ENCODE results near the gene CADPS2. TPM values are rescaled to one million over a fixed set of nuclear protein-coding genes. Genes with fewer than 3 reads are reported as not detected.
A peak's percentile ranks its signal among the peaks of the same experiment; 100 is the strongest.

CADPS2 gene
- total and polyA plus RNA-seq, 4 donors = 5.9 to 23.8 (median 11.0) TPM

DNA sequence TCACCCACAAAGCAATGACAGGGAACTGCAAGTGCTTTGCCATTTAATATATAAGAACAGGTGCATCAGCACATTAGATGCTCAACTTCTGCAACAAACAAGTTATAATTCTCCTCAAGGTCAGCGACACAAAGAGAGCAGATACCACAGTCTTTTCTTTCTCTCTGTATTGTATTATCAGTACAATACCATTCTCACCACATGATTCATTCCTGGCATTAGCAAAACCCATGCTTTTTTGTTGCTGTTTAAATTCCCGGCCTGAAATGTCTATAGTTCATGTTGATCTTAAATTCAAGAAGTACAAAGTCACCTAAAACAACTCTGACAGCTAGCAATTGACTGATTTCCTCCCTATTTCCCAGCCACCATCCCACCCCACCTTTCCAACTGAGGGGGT lies 469.9 kb downstream of the CADPS2 start:
- H3K4me1 ChIP-seq (ENCODE audit: control insufficient read depth in 1 of 2, insufficient read depth in 2 of 2, low read length in 2 of 2) = no peaks in the 10 kb centered on the region
- H3K9me3 ChIP-seq (ENCODE audit: control insufficient read depth, low read length) = no peaks in the 10 kb centered on the region
- no peak overlapping the region for H3K27ac ChIP-seq (ENCODE audit: low read depth in 1 of 2, low read length in 2 of 2)
- no peaks in the 10 kb centered on the region for H3K27me3 ChIP-seq (ENCODE audit: control insufficient read depth in 1 of 2, insufficient read depth in 2 of 2, low read length in 1 of 2)
- H3K36me3 ChIP-seq (ENCODE audit: control insufficient read depth in 1 of 2, insufficient read depth in 2 of 2, low read length in 1 of 2) = no peaks in the 10 kb centered on the region
- intact Hi-C loops (cut with DNase I) = no loop called here
- no peak for ATAC-seq (ENCODE audit: low FRiP score)
- no peak overlapping the region for H3K4me3 ChIP-seq (ENCODE audit: low read length in 2 of 2)
- DNase-seq = no peak
- 43 to 44% methylated on average over 2 of the region's 2 CpGs for WGBS, 2 donors

GRCh38 chr7:122415510-122415909 lies 470.8 kb downstream of the CADPS2 start:
- H3K4me1 ChIP-seq (ENCODE audit: control insufficient read depth in 1 of 2, insufficient read depth in 2 of 2, low read length in 2 of 2) = no peaks in the 10 kb centered on the region
- no peak overlapping the region for H3K4me3 ChIP-seq (ENCODE audit: low read length in 2 of 2)
- H3K27me3 ChIP-seq (ENCODE audit: control insufficient read depth in 1 of 2, insufficient read depth in 2 of 2, low read length in 1 of 2) = no peaks in the 10 kb centered on the region
- 29 to 56% methylated on average over 1 of the region's 1 CpG for WGBS, 2 donors
- DNase-seq (no peak), ATAC-seq (ENCODE audit: low FRiP score) (no peak)
- intact Hi-C loops (cut with DNase I) = no loop called here
- no peak overlapping the region for H3K27ac ChIP-seq (ENCODE audit: low read depth in 1 of 2, low read length in 2 of 2)
- H3K36me3 ChIP-seq (ENCODE audit: control insufficient read depth in 1 of 2, insufficient read depth in 2 of 2, low read length in 1 of 2) = no peaks in the 10 kb centered on the region
- H3K9me3 ChIP-seq (ENCODE audit: control insufficient read depth, low read length) = no peaks in the 10 kb centered on the region

GRCh38 chr7:122413339-122413738 lies 472.9 kb downstream of the CADPS2 start:
- no peaks in the 10 kb centered on the region for H3K4me1 ChIP-seq (ENCODE audit: control insufficient read depth in 1 of 2, insufficient read depth in 2 of 2, low read length in 2 of 2)
- no peak overlapping the region for H3K4me3 ChIP-seq (ENCODE audit: low read length in 2 of 2)
- DNase-seq = no peak
- WGBS, 2 donors = 46 to 77% methylated on average over 1 of the region's 1 CpG
- no peak overlapping the region for H3K27ac ChIP-seq (ENCODE audit: low read depth in 1 of 2, low read length in 2 of 2)
- intact Hi-C loops (cut with DNase I) = no loop called here
- no peaks in the 10 kb centered on the region for H3K9me3 ChIP-seq (ENCODE audit: control insufficient read depth, low read length)
- ATAC-seq (ENCODE audit: low FRiP score) = no peak
- H3K27me3 ChIP-seq (ENCODE audit: control insufficient read depth in 1 of 2, insufficient read depth in 2 of 2, low read length in 1 of 2) = no peaks in the 10 kb centered on the region
- H3K36me3 ChIP-seq (ENCODE audit: control insufficient read depth in 1 of 2, insufficient read depth in 2 of 2, low read length in 1 of 2) = no peaks in the 10 kb centered on the region

GRCh38 chr7:122412883-122413282 lies 473.4 kb downstream of the CADPS2 start:
- no peaks in the 10 kb centered on the region for H3K36me3 ChIP-seq (ENCODE audit: control insufficient read depth in 1 of 2, insufficient read depth in 2 of 2, low read length in 1 of 2)
- intact Hi-C loops (cut with DNase I) = no loop called here
- DNase-seq (no peak), ATAC-seq (ENCODE audit: low FRiP score) (peak; percentile 44)
- 75 to 83% methylated on average over 1 of the region's 1 CpG for WGBS, 2 donors
- H3K4me1 ChIP-seq (ENCODE audit: control insufficient read depth in 1 of 2, insufficient read depth in 2 of 2, low read length in 2 of 2) = no peaks in the 10 kb centered on the region
- no peaks in the 10 kb centered on the region for H3K27me3 ChIP-seq (ENCODE audit: control insufficient read depth in 1 of 2, insufficient read depth in 2 of 2, low read length in 1 of 2)
- no peaks in the 10 kb centered on the region for H3K9me3 ChIP-seq (ENCODE audit: control insufficient read depth, low read length)
- H3K27ac ChIP-seq (ENCODE audit: low read depth in 1 of 2, low read length in 2 of 2) = no peak overlapping the region
- no peak overlapping the region for H3K4me3 ChIP-seq (ENCODE audit: low read length in 2 of 2)

- Histone ChIP-seq H3K4me3 (ENCODE audit: low read length in 2 of 2) (no peak overlapping the region), H3K27ac (ENCODE audit: low read depth in 1 of 2, low read length in 2 of 2) (no peak overlapping the region), H3K9me3 (ENCODE audit: control insufficient read depth, low read length) (no peaks in the 10 kb centered on the region), H3K36me3 (ENCODE audit: control insufficient read depth in 1 of 2, insufficient read depth in 2 of 2, low read length in 1 of 2) (no peaks in the 10 kb centered on the region), H3K4me1 (ENCODE audit: control insufficient read depth in 1 of 2, insufficient read depth in 2 of 2, low read length in 2 of 2) (no peaks in the 10 kb centered on the region), H3K27me3 (ENCODE audit: control insufficient read depth in 1 of 2, insufficient read depth in 2 of 2, low read length in 1 of 2) (no peaks in the 10 kb centered on the region)
- peak; percentile 19 for ATAC-seq (ENCODE audit: low FRiP score)
- WGBS, 2 donors = 27 to 36% methylated on average over 6 of the region's 6 CpGs
- no peak for DNase-seq
- intact Hi-C loops (cut with DNase I) = no loop called here
Measured at GRCh38 chr7:122412441-122412840, 473.8 kb downstream of the CADPS2 start.

DNA sequence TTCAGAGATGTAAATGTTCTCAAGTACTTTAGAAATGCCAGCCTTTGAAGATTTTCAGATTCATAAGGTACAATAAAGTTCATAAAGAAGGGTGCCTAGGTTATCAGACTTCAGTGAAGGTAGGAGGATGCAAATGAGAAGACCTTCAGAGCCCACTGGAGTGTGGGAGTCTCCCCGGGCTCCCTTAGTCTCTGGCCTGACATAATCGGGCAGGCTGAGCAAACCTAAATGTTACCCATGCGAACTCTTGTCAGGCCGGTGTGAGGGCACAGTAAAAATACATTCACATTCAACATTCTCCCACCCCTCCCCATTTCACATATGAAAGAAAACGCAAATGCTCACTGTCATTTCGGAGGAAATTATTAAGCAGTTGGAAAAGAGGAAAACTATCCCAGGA lies 479.1 kb downstream of the CADPS2 start:
- 44 to 62% methylated on average over 6 of the region's 6 CpGs for WGBS, 2 donors
- no peak overlapping the region for H3K27ac ChIP-seq (ENCODE audit: low read depth in 1 of 2, low read length in 2 of 2)
- intact Hi-C loops (cut with DNase I) = no loop called here
- no peaks in the 10 kb centered on the region for H3K27me3 ChIP-seq (ENCODE audit: control insufficient read depth in 1 of 2, insufficient read depth in 2 of 2, low read length in 1 of 2)
- H3K4me3 ChIP-seq (ENCODE audit: low read length in 2 of 2) = no peak overlapping the region
- ATAC-seq (ENCODE audit: low FRiP score) (no peak), DNase-seq (no peak)
- no peaks in the 10 kb centered on the region for H3K4me1 ChIP-seq (ENCODE audit: control insufficient read depth in 1 of 2, insufficient read depth in 2 of 2, low read length in 2 of 2)
- H3K36me3 ChIP-seq (ENCODE audit: control insufficient read depth in 1 of 2, insufficient read depth in 2 of 2, low read length in 1 of 2) = peaks cover 0 to 3% of the 10 kb centered on the region in 2 donors
- no peaks in the 10 kb centered on the region for H3K9me3 ChIP-seq (ENCODE audit: control insufficient read depth, low read length)

DNA sequence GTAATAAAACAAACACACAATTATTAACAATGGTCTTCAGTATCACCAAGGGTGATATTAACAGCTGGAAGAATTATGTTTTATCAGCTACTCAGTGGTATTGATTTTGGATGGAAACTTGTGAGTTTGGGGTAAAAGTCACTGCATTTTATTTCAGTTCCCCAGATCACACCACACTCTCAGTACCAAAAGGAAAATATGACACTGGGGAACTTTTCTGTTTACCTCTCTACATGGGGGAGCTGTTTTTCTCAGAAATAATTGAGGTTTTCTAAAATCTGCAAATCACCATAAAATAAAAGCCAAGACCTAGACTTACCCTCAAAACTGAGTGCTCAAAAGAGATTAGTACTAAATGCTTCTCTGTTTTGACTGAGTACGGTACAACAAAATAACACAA lies 483.1 kb downstream of the CADPS2 start:
- Histone ChIP-seq H3K9me3 (ENCODE audit: control insufficient read depth, low read length) (no peaks in the 10 kb centered on the region), H3K27me3 (ENCODE audit: control insufficient read depth in 1 of 2, insufficient read depth in 2 of 2, low read length in 1 of 2) (no peaks in the 10 kb centered on the region), H3K4me3 (ENCODE audit: low read length in 2 of 2) (no peak overlapping the region), H3K4me1 (ENCODE audit: control insufficient read depth in 1 of 2, insufficient read depth in 2 of 2, low read length in 2 of 2) (no peaks in the 10 kb centered on the region), H3K27ac (ENCODE audit: low read depth in 1 of 2, low read length in 2 of 2) (no peak overlapping the region), H3K36me3 (ENCODE audit: control insufficient read depth in 1 of 2, insufficient read depth in 2 of 2, low read length in 1 of 2) (peaks cover 0 to 3% of the 10 kb centered on the region in 2 donors)
- intact Hi-C loops (cut with DNase I) = no loop called here
- ATAC-seq (ENCODE audit: low FRiP score) = no peak
- 95 to 96% methylated on average over 1 of the region's 1 CpG for WGBS, 2 donors
- DNase-seq = no peak

DNA sequence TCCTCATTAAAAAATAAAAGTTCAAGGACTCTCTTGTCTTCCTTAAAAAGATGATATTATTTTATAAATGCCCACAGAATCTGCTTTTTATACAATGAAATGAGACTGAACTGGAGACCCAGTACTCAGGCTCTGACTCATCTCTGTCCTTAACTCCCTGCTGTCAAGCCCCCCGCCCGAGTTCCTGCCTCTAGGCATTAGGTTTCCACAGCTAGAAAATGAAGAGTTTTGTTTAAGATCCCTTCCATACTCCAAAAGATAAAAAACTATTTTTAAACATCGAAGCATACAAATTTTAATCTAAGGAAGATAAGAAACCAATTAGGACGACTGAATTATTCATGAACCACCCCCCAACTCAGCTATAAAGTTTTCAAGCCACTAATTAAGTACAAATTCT lies 484.0 kb downstream of the CADPS2 start:
- intact Hi-C loops (cut with DNase I) = no loop called here
- 47 to 53% methylated on average over 4 of the region's 4 CpGs for WGBS, 2 donors
- no peak overlapping the region for H3K4me3 ChIP-seq (ENCODE audit: low read length in 2 of 2)
- no peaks in the 10 kb centered on the region for H3K9me3 ChIP-seq (ENCODE audit: control insufficient read depth, low read length)
- no peaks in the 10 kb centered on the region for H3K27me3 ChIP-seq (ENCODE audit: control insufficient read depth in 1 of 2, insufficient read depth in 2 of 2, low read length in 1 of 2)
- ATAC-seq (ENCODE audit: low FRiP score) (no peak), DNase-seq (no peak)
- H3K4me1 ChIP-seq (ENCODE audit: control insufficient read depth in 1 of 2, insufficient read depth in 2 of 2, low read length in 2 of 2) = no peaks in the 10 kb centered on the region
- H3K27ac ChIP-seq (ENCODE audit: low read depth in 1 of 2, low read length in 2 of 2) = no peak overlapping the region
- H3K36me3 ChIP-seq (ENCODE audit: control insufficient read depth in 1 of 2, insufficient read depth in 2 of 2, low read length in 1 of 2) = peaks cover 0 to 1% of the 10 kb centered on the region in 2 donors

GRCh38 chr7:122397381-122397780 lies 488.9 kb downstream of the CADPS2 start:
- Histone ChIP-seq H3K27me3 (ENCODE audit: control insufficient read depth in 1 of 2, insufficient read depth in 2 of 2, low read length in 1 of 2) (no peaks in the 10 kb centered on the region), H3K9me3 (ENCODE audit: control insufficient read depth, low read length) (no peaks in the 10 kb centered on the region), H3K4me1 (ENCODE audit: control insufficient read depth in 1 of 2, insufficient read depth in 2 of 2, low read length in 2 of 2) (no peaks in the 10 kb centered on the region), H3K27ac (ENCODE audit: low read depth in 1 of 2, low read length in 2 of 2) (no peak overlapping the region), H3K4me3 (ENCODE audit: low read length in 2 of 2) (no peak overlapping the region), H3K36me3 (ENCODE audit: control insufficient read depth in 1 of 2, insufficient read depth in 2 of 2, low read length in 1 of 2) (no peaks in the 10 kb centered on the region)
- intact Hi-C loops (cut with DNase I) = no loop called here
- 59 to 64% methylated on average over 1 of the region's 1 CpG for WGBS, 2 donors
- ATAC-seq (ENCODE audit: low FRiP score) (no peak), DNase-seq (no peak)

Measured in aorta (tissue), 5 donors.